Ishikawa (cell line): ENCODE measurements around the gene RAB6A.

Source experiments
- CEBPB ChIP-seq: IDR thresholded peaks from 2 replicates; pipeline ENCODE4 v1.6.1; 2012
- CREB1 ChIP-seq: IDR thresholded peaks from 2 replicates; pipeline ENCODE4 v1.6.1; 2012; ENCODE audit warnings: low read depth
- EGR1 ChIP-seq: IDR thresholded peaks from 2 replicates; pipeline ENCODE4 v1.6.1; 2012
- EP300 ChIP-seq: IDR thresholded peaks from 2 replicates; pipeline ENCODE4 v1.6.1; 2012; ENCODE audit warnings: borderline replicate concordance
- FOXM1 ChIP-seq: IDR thresholded peaks from 2 replicates; pipeline ENCODE4 v1.6.1; 2012; ENCODE audit warnings: low read depth, borderline replicate concordance
- MAX ChIP-seq: IDR thresholded peaks from 2 replicates; pipeline ENCODE4 v1.6.1; 2012
- NFIC ChIP-seq: IDR thresholded peaks from 2 replicates; pipeline ENCODE4 v1.6.1; 2012
- RAD21 ChIP-seq: IDR thresholded peaks from 2 replicates; pipeline ENCODE4 v1.6.1; 2012; ENCODE audit warnings: low read depth
- REST ChIP-seq: IDR thresholded peaks from 2 replicates; pipeline ENCODE4 v1.6.1; 2012; ENCODE audit warnings: low read depth, mild to moderate bottlenecking
- TAF1 ChIP-seq: IDR thresholded peaks from 2 replicates; pipeline ENCODE4 v1.6.1; 2012; ENCODE audit warnings: low read depth, mild to moderate bottlenecking
- TCF12 ChIP-seq: IDR thresholded peaks from 2 replicates; pipeline ENCODE4 v1.6.1; 2012; ENCODE audit warnings: low read depth
- TEAD4 ChIP-seq: IDR thresholded peaks from 2 replicates; pipeline ENCODE4 v1.6.1; 2012
- USF1 ChIP-seq: IDR thresholded peaks from 2 replicates; pipeline ENCODE4 v1.6.1; 2012
- YY1 ChIP-seq: IDR thresholded peaks from 2 replicates; pipeline ENCODE4 v1.6.1; 2012; ENCODE audit warnings: low read depth
- ZBTB7A ChIP-seq: IDR thresholded peaks from 2 replicates; pipeline ENCODE4 v1.6.1; 2012; ENCODE audit warnings: low read depth

The RAB6A gene

GRCh38 chr11:73760679-73761402 lies at the start of gene RAB6A:
RAB6A (minus strand) TSS chr11:73761074; CDS start chr11:73760635, 439 bp downstream.
- TF ChIP-seq TAF1 (peak; percentile 50), RAD21 (peak; percentile 10; the same call in 1 of the 2 replicates), CEBPB (no peak), ZBTB7A (no peak), TCF12 (no peak), USF1 (no peak), FOXM1 (no peak), NFIC (no peak), MAX (peak; percentile 71; the same call in 1 of the 2 replicates), TEAD4 (no peak), CREB1 (peak; percentile 86), EGR1 (no peak), EP300 (no peak), REST (peak; percentile 35; the same call in 1 of the 2 replicates), YY1 (no peak)

GRCh38 chr11:73810637-73811036 lies 49.8 kb upstream of the RAB6A start:
- TF ChIP-seq TCF12, result no peak
- TF ChIP-seq REST, result no peak
- no peak for TF ChIP-seq FOXM1
- TF ChIP-seq ZBTB7A, result no peak
- no peak for TF ChIP-seq MAX
- TF ChIP-seq EGR1, result no peak
- TF ChIP-seq EP300, result no peak
- TF ChIP-seq YY1, result no peak
- TF ChIP-seq TAF1, result no peak
- TF ChIP-seq NFIC, result no peak
- no peak for TF ChIP-seq TEAD4
- TF ChIP-seq CREB1, result no peak
- no peak for TF ChIP-seq RAD21
- TF ChIP-seq CEBPB, result no peak
- no peak for TF ChIP-seq USF1

GRCh38 chr11:73808052-73808451 lies 47.2 kb upstream of the RAB6A start:
- TF ChIP-seq TAF1, result no peak
- no peak for TF ChIP-seq MAX
- no peak for TF ChIP-seq ZBTB7A
- TF ChIP-seq YY1, result no peak
- no peak for TF ChIP-seq EGR1
- TF ChIP-seq TEAD4, result no peak
- TF ChIP-seq TCF12, result no peak
- TF ChIP-seq EP300, result no peak
- TF ChIP-seq REST, result no peak
- TF ChIP-seq CREB1, result no peak
- TF ChIP-seq USF1, result no peak
- TF ChIP-seq CEBPB, result no peak
- no peak for TF ChIP-seq FOXM1
- no peak for TF ChIP-seq RAD21
- no peak for TF ChIP-seq NFIC
